A673 (cell line): ENCODE data around the gene NEK8. TPM values are rescaled to one million over a fixed set of nuclear protein-coding genes. Genes with fewer than 3 reads are reported as not detected.

ENCODE experiments used
- BruUV-seq: library from RNA; stranded (reverse); fragments of 400-500 nt; replicated peaks from 2 replicates; lab custom pipeline; 2021; lab: Mats Ljungman, UMichigan
- CTCF ChIA-PET: fragments of 300-600 bp; sonication (Branson Sonifier 250); formaldehyde crosslinking; loops from one replicate; lab custom pipeline; 2022; ENCODE audit warnings: antibody characterized with exemption; lab: Charles Lee
- POLR2A ChIA-PET: fragments of 300-600 bp; sonication (Branson Sonifier 250); formaldehyde crosslinking; loops from one replicate; lab custom pipeline; 2022; ENCODE audit warnings: antibody characterized with exemption; ENCODE audit not compliant: low non-redundant PET; lab: Charles Lee
- DNase-seq: peaks from one replicate; pipeline ENCODE4 v3.0.0-alpha.2; 2015; ENCODE audit warnings: low spot score
- H3K27ac ChIP-seq: fragments of 200-600 bp; sonication (generic); 2 replicates; pipeline ENCODE4 v1.5.1; 2016; ENCODE audit warnings: mixed run types, low read depth, mild to moderate bottlenecking, mixed read lengths, antibody characterized with exemption, low read length; ENCODE audit not compliant: poor library complexity, severe bottlenecking
- H3K27me3 ChIP-seq: fragments of 200-600 bp; sonication (generic); replicated peaks from 2 replicates; pipeline ENCODE4 v1.6.1; 2017; ENCODE audit warnings: mixed run types, low read depth, mild to moderate bottlenecking, mixed read lengths, antibody characterized with exemption, low read length; ENCODE audit not compliant: insufficient read depth, poor library complexity
- H3K36me3 ChIP-seq: fragments of 200-600 bp; sonication (generic); 2 replicates; pipeline ENCODE4 v1.6.1; 2016; ENCODE audit warnings: mixed run types, mild to moderate bottlenecking, mixed read lengths, antibody characterized with exemption, low read length; ENCODE audit not compliant: insufficient read depth, poor library complexity, severe bottlenecking
- H3K4me1 ChIP-seq: fragments of 200-600 bp; sonication (generic); 2 replicates; pipeline ENCODE4 v1.6.1; 2017; ENCODE audit warnings: mixed run types, mild to moderate bottlenecking, mixed read lengths, antibody characterized with exemption, low read length; ENCODE audit not compliant: insufficient read depth, poor library complexity, severe bottlenecking
- H3K4me3 ChIP-seq: fragments of 200-600 bp; sonication (generic); 2 replicates; pipeline ENCODE4 v1.5.1; 2016; ENCODE audit warnings: low read depth, mixed run types, mild to moderate bottlenecking, mixed read lengths, low read length; ENCODE audit not compliant: poor library complexity, severe bottlenecking
- H3K9me3 ChIP-seq: fragments of 200-600 bp; sonication (generic); 2 replicates; pipeline ENCODE4 v1.6.1; 2016; ENCODE audit warnings: mixed run types, low read depth, mild to moderate bottlenecking, mixed read lengths, antibody characterized with exemption, low read length; ENCODE audit not compliant: poor library complexity, severe bottlenecking
- EZH2 ChIP-seq: fragments of 200-600 bp; sonication (generic); IDR thresholded peaks from 2 replicates; pipeline ENCODE4 v1.6.1; 2017; ENCODE audit warnings: borderline replicate concordance, low read depth, mild to moderate bottlenecking, mixed read lengths, antibody characterized with exemption, low read length; ENCODE audit not compliant: poor library complexity, severe bottlenecking
- intact Hi-C: fragments of 100-400 bp; cut with micrococcal nuclease; formaldehyde crosslinking; loops from one replicate; pipeline ENCODE4 v1.10.0; 2022; ENCODE audit not compliant: unreplicated experiment
- total RNA-seq: library from RNA; stranded (reverse); gene quantifications from 2 replicates; pipeline ENCODE4 v1.2.3, GENCODE V29; 2021
- TF ChIP-seq, protein P1 (sequence below): fragments of 300-800, 200-600 bp; sonication (generic); conservative IDR thresholded peaks from 2 replicates; pipeline ENCODE4 v1.5.1; 2017; ENCODE audit warnings: low read depth, mild to moderate bottlenecking, antibody characterized with exemption, low read length, moderate library complexity, mixed read lengths

The NEK8 gene
- total RNA-seq, 1 experiment from 2014 or later: 3.9 TPM

DNA sequence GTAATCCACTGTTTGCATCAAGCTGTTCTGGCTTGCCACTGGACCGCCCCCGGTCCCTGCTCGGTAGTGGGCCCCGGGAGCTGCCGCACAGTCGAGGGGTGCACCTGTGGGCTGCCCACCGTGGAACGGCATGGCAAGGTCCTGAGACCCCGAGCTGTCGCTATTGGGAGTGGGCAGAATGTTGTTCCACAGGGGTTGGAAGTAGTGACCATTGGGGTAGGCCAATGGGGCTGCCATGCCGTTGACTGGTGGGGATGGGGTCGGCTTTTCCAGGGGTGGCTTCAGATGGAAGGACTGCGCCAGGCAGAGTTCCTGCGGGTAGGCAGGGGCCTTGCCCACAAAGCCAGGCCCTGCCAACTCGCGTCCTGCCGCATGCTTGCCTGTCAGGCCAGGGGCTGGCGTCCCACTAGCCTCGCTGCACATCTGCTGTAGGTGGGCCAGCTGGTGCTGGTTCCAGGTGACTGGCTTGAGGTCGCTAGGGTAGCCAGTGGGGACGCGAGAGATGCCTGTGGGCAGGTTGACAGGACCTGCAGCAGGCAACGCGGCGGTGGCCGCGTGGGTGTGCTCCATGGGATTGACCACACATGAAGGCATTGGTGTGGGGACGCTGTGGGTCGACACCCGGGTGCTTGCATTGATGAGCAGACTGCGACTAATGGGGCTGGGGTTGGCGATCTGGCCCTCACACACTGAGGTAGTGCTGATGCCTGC, 30.0 kb downstream of the NEK8 start:
- H3K4me3 ChIP-seq: no peak overlapping the region
- H3K4me1 ChIP-seq: peaks cover 35% of the 10 kb centered on the region
- ChIA-PET CTCF (no interaction called here), POLR2A (no interaction called here)
- no peaks in the 10 kb centered on the region for H3K27me3 ChIP-seq
- intact Hi-C loops: no loop called here
- BruUV-seq: no TSS peak
- TF ChIP-seq, protein P1, sequence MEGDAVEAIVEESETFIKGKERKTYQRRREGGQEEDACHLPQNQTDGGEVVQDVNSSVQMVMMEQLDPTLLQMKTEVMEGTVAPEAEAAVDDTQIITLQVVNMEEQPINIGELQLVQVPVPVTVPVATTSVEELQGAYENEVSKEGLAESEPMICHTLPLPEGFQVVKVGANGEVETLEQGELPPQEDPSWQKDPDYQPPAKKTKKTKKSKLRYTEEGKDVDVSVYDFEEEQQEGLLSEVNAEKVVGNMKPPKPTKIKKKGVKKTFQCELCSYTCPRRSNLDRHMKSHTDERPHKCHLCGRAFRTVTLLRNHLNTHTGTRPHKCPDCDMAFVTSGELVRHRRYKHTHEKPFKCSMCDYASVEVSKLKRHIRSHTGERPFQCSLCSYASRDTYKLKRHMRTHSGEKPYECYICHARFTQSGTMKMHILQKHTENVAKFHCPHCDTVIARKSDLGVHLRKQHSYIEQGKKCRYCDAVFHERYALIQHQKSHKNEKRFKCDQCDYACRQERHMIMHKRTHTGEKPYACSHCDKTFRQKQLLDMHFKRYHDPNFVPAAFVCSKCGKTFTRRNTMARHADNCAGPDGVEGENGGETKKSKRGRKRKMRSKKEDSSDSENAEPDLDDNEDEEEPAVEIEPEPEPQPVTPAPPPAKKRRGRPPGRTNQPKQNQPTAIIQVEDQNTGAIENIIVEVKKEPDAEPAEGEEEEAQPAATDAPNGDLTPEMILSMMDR: no peak
- TF ChIP-seq EZH2: no peak
- H3K9me3 ChIP-seq: no peaks in the 10 kb centered on the region
- no peak for DNase-seq
- peaks cover 22% of the 10 kb centered on the region for H3K36me3 ChIP-seq
- H3K27ac ChIP-seq: no peak overlapping the region

DNA sequence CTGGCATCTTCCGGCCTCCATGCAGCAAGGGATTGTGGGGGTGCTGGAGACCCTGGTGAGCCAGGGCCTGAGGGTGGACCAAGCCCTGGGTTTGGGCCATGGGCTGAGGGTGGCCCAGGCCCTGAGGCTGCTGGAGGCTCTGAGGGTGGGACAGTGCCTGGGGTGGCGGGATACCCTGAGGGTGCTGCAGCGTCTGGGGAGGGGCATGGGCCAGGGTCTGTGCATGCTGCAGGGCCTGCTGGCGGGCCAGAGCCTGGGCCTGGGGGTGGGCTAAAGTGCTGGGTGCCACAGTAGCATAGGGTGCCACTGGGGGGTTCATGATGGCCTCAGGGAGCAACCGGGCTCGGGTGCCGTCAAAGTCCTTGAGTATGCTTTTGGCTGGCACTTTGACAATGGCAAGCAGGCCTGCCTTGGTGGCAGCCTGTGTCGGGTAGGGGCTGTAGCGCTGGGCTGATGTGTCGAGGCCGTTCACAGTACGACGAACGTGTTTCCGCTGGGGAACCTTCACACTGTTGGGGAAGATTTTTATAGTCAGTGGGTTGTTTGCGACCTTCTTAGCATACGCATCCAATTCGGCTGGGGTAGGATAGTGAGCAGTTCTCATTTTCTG, 30.8 kb downstream of the NEK8 start:
- BruUV-seq: no TSS peak
- ChIA-PET POLR2A (no interaction called here), CTCF (no interaction called here)
- no peaks in the 10 kb centered on the region for H3K27me3 ChIP-seq
- H3K27ac ChIP-seq: no peak overlapping the region
- H3K4me3 ChIP-seq: no peak overlapping the region
- H3K36me3 ChIP-seq: peaks cover 22% of the 10 kb centered on the region
- no peak for TF ChIP-seq EZH2
- TF ChIP-seq, protein P1: no peak
- no peak for DNase-seq
- intact Hi-C loops: no loop called here
- H3K9me3 ChIP-seq: no peaks in the 10 kb centered on the region
- H3K4me1 ChIP-seq: peaks cover 35% of the 10 kb centered on the region

DNA sequence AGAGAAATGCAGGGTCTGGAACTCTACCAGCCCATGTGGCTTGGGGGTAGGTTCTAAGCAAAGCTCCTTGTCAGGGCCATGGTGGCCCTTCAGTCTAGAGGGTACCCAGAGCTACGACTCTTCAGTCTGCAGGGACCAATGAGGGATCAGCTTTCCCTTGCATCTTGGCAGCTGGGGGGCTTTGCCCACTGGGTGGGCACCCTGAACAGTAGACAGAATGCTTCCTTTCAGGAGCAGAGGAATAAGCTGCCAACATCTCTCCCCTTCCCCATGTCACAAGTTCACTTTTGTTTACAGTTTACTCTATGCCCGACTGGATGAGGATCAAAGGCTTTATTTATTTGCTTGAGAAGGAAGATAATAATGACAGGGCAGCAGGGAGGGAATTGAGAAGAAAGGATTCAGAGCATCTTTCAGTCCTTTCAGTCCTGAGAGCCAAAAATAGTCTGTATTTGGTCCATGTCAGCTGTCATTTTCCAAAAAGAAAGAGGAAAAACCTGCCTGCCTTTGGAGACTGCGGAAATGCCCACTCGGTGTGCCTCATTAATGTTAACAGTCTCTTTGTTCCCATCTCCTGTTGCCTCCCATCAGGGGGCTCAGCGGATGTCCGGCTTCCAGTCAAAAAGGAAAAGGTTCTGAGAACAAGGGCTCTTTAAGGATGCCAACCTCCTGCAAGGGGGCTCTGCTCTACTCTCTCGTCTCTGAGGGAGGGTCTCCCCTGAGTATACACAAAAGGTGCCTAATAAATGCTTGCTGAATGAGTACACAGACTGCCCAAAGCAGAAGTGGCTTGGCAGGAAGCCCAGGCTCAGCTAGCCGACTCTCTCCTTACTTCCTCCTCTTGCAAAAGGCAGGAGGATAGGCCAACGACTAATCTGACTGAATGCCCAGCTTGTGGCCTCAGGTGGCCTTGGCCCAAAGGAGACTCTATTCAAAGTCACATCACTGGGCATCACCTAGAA, 32.3 kb downstream of the NEK8 start:
- Histone ChIP-seq H3K36me3 (peaks cover 22% of the 10 kb centered on the region), H3K9me3 (no peaks in the 10 kb centered on the region), H3K4me1 (peaks cover 35% of the 10 kb centered on the region), H3K27me3 (no peaks in the 10 kb centered on the region), H3K27ac (peak overlapping the region; percentile 67), H3K4me3 (no peak overlapping the region)
- peak; percentile 99 for DNase-seq
- ChIA-PET POLR2A (interaction anchor here (0.5 to 0.7 kb wide), 3 partner anchors 34 to 723 kb away, joined by 3 read pairs; no protein-coding TSS in a partner anchor), CTCF (interaction anchor here (0.7 to 2.0 kb wide), 8 partner anchors 11 to 356 kb away, joined by 3 to 13 read pairs (median 4); partner anchors contain the start of genes FLOT2 and TLCD1)
- intact Hi-C loops: loop anchor here (1.0 to 5.0 kb wide), 4 partner anchors 34 to 81 kb away; partner anchors contain the start of gene FAM222B
- TF ChIP-seq EZH2: no peak
- TF ChIP-seq, protein P1: no peak
- BruUV-seq: no TSS peak
